ENCODE measurements around the gene GALNTL6. TPM values are rescaled to one million over a fixed set of nuclear protein-coding genes. Genes with fewer than 3 reads are reported as not detected.

GALNTL6 gene
- total RNA-seq, 1 donor = 0.10 TPM

DNA sequence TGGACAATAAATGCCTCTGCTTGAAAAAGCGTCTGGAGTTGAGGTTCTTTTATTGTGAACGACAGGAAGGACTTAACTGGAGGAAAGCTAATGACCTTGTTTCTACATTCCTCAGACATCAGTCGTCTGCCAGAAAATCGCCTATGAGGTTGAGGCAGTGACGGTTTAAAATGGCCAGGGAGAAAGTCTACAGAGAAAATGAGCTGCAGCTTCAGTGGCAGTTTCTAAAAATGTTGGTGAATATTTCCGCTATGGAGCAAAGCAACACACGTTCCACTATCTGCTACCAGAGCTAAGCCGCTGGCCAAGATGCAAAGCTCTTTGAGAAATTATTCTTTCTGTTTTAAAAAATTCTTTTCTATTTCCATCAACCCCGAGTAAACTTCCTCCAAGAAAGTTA is 1238.5 kb downstream of the GALNTL6 start:
- H3K9me3 ChIP-seq (ENCODE audit: low read depth, low read length) = no peaks in the 10 kb centered on the region
- H3K27me3 ChIP-seq (ENCODE audit: insufficient read depth, low read length) = no peaks in the 10 kb centered on the region
- H3K4me1 ChIP-seq (ENCODE audit: insufficient read depth, low read length) = no peaks in the 10 kb centered on the region
- H3K4me3 ChIP-seq (ENCODE audit: low read length) = no peak overlapping the region

DNA sequence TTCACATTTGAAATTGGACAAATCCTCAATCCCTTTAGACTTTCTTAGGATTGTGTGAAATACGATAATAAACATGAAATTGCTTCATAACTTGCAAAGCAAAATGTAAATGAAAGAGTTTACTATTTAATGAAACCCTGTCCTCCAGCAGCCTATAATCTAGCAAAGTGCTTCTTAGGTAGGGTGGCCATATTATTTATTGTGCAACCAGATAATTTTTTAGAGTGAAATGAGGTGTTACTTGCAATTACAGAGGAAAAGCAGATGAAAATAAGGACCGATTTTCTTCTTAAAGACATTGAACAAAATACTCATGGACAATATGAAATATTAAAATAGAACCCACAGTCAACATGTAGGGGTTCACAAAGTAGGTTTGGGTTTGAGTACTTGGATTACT is 1239.2 kb downstream of the GALNTL6 start:
- H3K9me3 ChIP-seq (ENCODE audit: low read depth, low read length) = no peaks in the 10 kb centered on the region

GRCh38 chr4:173056271-173056670 is 1243.1 kb downstream of the GALNTL6 start:
- H3K4me1 ChIP-seq (ENCODE audit: insufficient read depth, low read length) = no peaks in the 10 kb centered on the region
- H3K27me3 ChIP-seq (ENCODE audit: insufficient read depth, low read length) = no peaks in the 10 kb centered on the region
- no peaks in the 10 kb centered on the region for H3K9me3 ChIP-seq (ENCODE audit: low read depth, low read length)
- H3K4me3 ChIP-seq (ENCODE audit: low read length) = no peak overlapping the region

More for the DNA sequence above, 1239.2 kb downstream of the GALNTL6 start:
- H3K27me3 ChIP-seq (ENCODE audit: insufficient read depth, low read length) = no peaks in the 10 kb centered on the region
- H3K4me1 ChIP-seq (ENCODE audit: insufficient read depth, low read length) = no peaks in the 10 kb centered on the region
- no peak overlapping the region for H3K4me3 ChIP-seq (ENCODE audit: low read length)

- Histone ChIP-seq H3K27me3 (ENCODE audit: insufficient read depth, low read length) (no peaks in the 10 kb centered on the region), H3K4me1 (ENCODE audit: insufficient read depth, low read length) (no peaks in the 10 kb centered on the region), H3K4me3 (ENCODE audit: low read length) (no peak overlapping the region), H3K9me3 (ENCODE audit: low read depth, low read length) (no peaks in the 10 kb centered on the region)
These were observed 1243.5 kb downstream of the GALNTL6 start for GRCh38 chr4:173056710-173057109.

- Histone ChIP-seq H3K27me3 (ENCODE audit: insufficient read depth, low read length) (no peaks in the 10 kb centered on the region), H3K4me3 (ENCODE audit: low read length) (no peak overlapping the region), H3K9me3 (ENCODE audit: low read depth, low read length) (no peaks in the 10 kb centered on the region), H3K4me1 (ENCODE audit: insufficient read depth, low read length) (no peaks in the 10 kb centered on the region)
These were observed 1244.2 kb downstream of the GALNTL6 start for GRCh38 chr4:173057442-173057841.

DNA sequence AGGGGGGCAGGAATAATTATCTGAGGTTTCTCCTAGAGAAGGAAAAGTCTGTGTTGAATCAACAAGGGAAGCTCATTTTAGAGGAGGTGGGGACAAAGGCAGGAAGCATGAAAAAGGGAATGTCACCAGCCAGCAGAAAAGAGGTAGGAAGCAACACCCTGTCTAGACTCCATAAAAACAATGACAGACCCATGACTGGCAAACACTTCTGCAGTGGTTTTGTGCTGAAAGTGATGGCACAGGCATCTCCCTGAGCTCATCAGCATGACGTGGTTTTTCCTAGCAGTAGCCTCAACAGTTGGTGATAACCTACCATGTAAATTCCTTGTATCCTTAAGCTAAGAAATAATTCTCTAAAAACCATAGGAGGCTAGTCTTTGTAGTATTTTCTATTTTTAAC is 1244.7 kb downstream of the GALNTL6 start:
- H3K27me3 ChIP-seq (ENCODE audit: insufficient read depth, low read length) = no peaks in the 10 kb centered on the region
- no peak overlapping the region for H3K4me3 ChIP-seq (ENCODE audit: low read length)
- no peaks in the 10 kb centered on the region for H3K9me3 ChIP-seq (ENCODE audit: low read depth, low read length)
- H3K4me1 ChIP-seq (ENCODE audit: insufficient read depth, low read length) = no peaks in the 10 kb centered on the region

DNA sequence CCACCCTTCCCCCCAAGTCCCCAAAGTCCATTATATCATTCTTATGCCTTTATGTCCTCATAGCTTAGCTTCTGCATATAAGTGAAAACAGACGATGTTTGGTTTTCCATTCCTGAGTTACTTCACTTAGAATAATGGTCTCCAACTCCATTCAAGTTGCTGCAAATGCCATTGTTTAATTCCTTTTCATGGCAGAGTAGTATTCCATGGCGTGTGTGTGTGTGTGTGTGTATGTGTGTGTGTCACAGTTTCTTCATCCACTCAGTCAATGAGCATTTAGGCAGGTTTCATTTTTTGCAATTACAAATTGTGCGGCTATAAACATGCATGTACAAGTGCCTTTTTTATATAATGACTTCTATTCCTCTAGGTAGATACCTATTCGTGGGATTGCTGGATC is 1248.0 kb downstream of the GALNTL6 start:
- no peaks in the 10 kb centered on the region for H3K27me3 ChIP-seq (ENCODE audit: insufficient read depth, low read length)

GRCh38 chr4:173073939-173074500 is 1260.8 kb downstream of the GALNTL6 start:
- no peaks in the 10 kb centered on the region for H3K27me3 ChIP-seq (ENCODE audit: insufficient read depth, low read length)
- H3K4me1 ChIP-seq (ENCODE audit: insufficient read depth, low read length) = peaks cover 6% of the 10 kb centered on the region
- no peak overlapping the region for H3K4me3 ChIP-seq (ENCODE audit: low read length)
- H3K9me3 ChIP-seq (ENCODE audit: low read depth, low read length) = peaks cover 12% of the 10 kb centered on the region

More for the DNA sequence above, 1248.0 kb downstream of the GALNTL6 start:
- no peaks in the 10 kb centered on the region for H3K4me1 ChIP-seq (ENCODE audit: insufficient read depth, low read length)
- no peaks in the 10 kb centered on the region for H3K9me3 ChIP-seq (ENCODE audit: low read depth, low read length)
- no peak overlapping the region for H3K4me3 ChIP-seq (ENCODE audit: low read length)

GRCh38 chr4:173074501-173074946 is 1261.3 kb downstream of the GALNTL6 start:
- Histone ChIP-seq H3K9me3 (ENCODE audit: low read depth, low read length) (peaks cover 7% of the 10 kb centered on the region), H3K4me1 (ENCODE audit: insufficient read depth, low read length) (peaks cover 6% of the 10 kb centered on the region), H3K4me3 (ENCODE audit: low read length) (no peak overlapping the region), H3K27me3 (ENCODE audit: insufficient read depth, low read length) (no peaks in the 10 kb centered on the region)

- H3K4me3 ChIP-seq (ENCODE audit: low read length) = no peak overlapping the region
- peaks cover 6% of the 10 kb centered on the region for H3K4me1 ChIP-seq (ENCODE audit: insufficient read depth, low read length)
- H3K9me3 ChIP-seq (ENCODE audit: low read depth, low read length) = no peaks in the 10 kb centered on the region
- no peaks in the 10 kb centered on the region for H3K27me3 ChIP-seq (ENCODE audit: insufficient read depth, low read length)
These were observed 1263.9 kb downstream of the GALNTL6 start for GRCh38 chr4:173076903-173077634.

DNA sequence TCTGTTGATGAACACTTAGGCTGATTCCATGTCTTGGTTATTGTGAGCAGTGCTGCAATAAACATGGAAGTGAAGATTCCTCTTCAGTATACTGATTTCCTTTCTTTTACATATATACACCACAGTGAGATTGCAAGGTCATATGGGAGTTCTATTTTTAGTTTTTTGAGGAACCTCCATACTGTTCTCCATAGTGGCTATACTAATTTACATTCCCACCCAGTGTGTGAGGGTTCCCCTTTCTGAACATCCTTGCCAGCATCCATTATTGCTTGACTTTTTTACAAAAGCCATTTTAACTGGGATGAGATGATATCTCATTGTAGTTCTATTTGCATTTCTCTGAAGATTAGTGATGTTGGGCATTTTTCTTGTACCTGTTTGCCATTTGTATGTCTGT is 1274.9 kb downstream of the GALNTL6 start:
- no peaks in the 10 kb centered on the region for H3K27me3 ChIP-seq (ENCODE audit: insufficient read depth, low read length)
- H3K4me3 ChIP-seq (ENCODE audit: low read length) = no peak overlapping the region
- H3K9me3 ChIP-seq (ENCODE audit: low read depth, low read length) = no peaks in the 10 kb centered on the region
- peaks cover 4% of the 10 kb centered on the region for H3K4me1 ChIP-seq (ENCODE audit: insufficient read depth, low read length)

All from mononuclear cell (primary cell).